Measurements from ENCODE around the gene MYO1D. TPM values are rescaled to one million over a fixed set of nuclear protein-coding genes. Genes with fewer than 3 reads are reported as not detected.

MYO1D gene
- total RNA-seq, 4 donors from 2014 or later: 46.3 to 139 (median 80.0) TPM

GRCh38 chr17:32498391-32498790 lies 378.5 kb downstream of the MYO1D start:
- TF ChIP-seq, protein P1, sequence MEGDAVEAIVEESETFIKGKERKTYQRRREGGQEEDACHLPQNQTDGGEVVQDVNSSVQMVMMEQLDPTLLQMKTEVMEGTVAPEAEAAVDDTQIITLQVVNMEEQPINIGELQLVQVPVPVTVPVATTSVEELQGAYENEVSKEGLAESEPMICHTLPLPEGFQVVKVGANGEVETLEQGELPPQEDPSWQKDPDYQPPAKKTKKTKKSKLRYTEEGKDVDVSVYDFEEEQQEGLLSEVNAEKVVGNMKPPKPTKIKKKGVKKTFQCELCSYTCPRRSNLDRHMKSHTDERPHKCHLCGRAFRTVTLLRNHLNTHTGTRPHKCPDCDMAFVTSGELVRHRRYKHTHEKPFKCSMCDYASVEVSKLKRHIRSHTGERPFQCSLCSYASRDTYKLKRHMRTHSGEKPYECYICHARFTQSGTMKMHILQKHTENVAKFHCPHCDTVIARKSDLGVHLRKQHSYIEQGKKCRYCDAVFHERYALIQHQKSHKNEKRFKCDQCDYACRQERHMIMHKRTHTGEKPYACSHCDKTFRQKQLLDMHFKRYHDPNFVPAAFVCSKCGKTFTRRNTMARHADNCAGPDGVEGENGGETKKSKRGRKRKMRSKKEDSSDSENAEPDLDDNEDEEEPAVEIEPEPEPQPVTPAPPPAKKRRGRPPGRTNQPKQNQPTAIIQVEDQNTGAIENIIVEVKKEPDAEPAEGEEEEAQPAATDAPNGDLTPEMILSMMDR (IDR thresholded peaks at IDR 0.05; ENCODE audit: low read depth): no peak

- TF ChIP-seq, protein P1 (IDR thresholded peaks at IDR 0.05; ENCODE audit: low read depth): no peak
Observed at GRCh38 chr17:32497431-32498205, 379.3 kb downstream of the MYO1D start.

GRCh38 chr17:32496395-32497073 lies 380.4 kb downstream of the MYO1D start:
- TF ChIP-seq, protein P1 (IDR thresholded peaks at IDR 0.05; ENCODE audit: low read depth): no peak

- TF ChIP-seq, protein P1 (IDR thresholded peaks at IDR 0.05; ENCODE audit: low read depth): no peak
Observed at GRCh38 chr17:32495359-32496231, 381.3 kb downstream of the MYO1D start.

DNA sequence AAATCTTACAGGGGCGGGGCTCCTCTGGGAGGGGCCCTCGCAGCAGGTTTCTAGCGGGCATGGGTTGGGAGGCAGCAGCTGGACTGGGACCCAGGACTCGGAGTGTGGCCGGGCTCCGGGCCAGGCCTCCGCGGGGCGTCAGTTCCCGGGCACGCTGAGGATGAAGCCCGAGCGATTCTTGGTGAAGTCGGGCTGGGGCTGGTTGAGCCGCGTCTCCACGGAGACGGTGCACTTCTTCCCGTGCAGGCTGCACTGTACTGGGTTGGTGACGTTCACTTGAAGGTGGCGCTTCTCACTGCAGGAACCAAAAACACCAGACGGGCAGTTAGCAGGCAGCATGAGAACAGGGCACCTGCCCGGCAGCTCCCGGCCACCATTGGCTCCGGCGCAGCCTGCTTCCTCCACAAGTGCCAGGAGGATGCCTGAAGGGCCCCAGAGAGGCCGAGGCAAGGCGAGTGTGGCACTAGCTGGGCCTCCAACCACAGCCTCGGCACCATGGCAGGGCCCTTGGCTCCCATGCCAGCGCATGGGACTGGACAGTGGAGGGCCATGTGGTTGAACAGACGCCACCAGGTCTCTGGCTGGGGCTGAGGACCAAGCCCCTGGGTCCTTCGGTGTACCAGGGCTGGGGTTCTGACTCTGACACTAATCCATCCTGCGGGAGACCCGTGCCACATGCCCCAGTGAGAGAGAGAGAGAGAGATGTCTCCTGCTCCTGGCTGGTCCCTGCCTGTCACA lies 382.1 kb downstream of the MYO1D start:
- TF ChIP-seq, protein P1 (IDR thresholded peaks at IDR 0.05; ENCODE audit: low read depth): no peak

DNA sequence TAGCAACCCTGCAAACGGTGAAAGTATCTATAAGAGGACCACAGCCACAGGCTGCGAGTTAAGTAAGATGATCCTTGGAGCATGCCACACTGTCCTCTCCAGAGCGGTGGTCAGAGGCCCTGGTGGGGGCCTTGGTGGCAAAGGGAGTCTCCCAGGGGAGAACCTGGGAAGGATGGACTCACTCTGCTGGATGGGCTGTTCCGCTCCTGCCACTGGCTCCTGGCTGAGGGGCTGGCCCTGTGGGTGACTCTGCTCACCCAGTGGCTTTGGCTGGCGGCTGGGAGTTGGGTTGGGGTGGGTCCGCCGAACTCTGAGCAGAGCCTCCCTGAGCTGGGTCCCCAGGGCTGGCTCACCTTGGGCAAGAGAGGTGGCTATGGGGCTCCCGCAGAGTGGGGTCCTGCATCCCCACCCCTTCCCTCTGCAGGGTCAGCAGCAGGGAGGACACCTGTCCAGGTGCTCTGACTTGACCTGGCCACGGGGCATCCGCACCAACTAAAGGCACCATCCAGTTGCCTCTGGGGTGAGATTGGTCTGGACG lies 382.9 kb downstream of the MYO1D start:
- TF ChIP-seq, protein P1 (IDR thresholded peaks at IDR 0.05; ENCODE audit: low read depth): no peak
